ENCODE results near the gene SMO.

- TF ChIP-seq CTCF (IDR thresholded peaks at IDR 0.05; ENCODE audit: low read length) (no peak), EZH2 (IDR thresholded peaks at IDR 0.05; ENCODE audit: borderline replicate concordance, low read length) (no peak)
These were observed 38.9 kb upstream of the SMO start for GRCh38 chr7:129149511-129149910.

Data from OCI-LY1 (cell line).